NCI-H1105 treated with DMSO at 0.1 percent for 48 hours (cell line): Measurements from ENCODE around the gene SLC38A9.
"Not testable (repeated sequence)": the region's sequence is repeated elsewhere in the genome, so short reads cannot be mapped to it uniquely, and the experiment has no call there.

Experiments
- DNase-seq: peaks from one replicate; lab custom pipeline; 2025; lab: John Stamatoyannopoulos, UW

The SLC38A9 gene

GRCh38 chr5:55712023-55712859, at the start of gene SLC38A9:
Gene SLC38A9, minus strand, starts transcription at chr5:55712324. Its CDS starts 14,366 bp downstream, at chr5:55697958.
- peak; percentile 84 for DNase-seq

GRCh38 chr5:55761721-55762120, 49.6 kb upstream of the SLC38A9 start:
- not testable (repeated sequence) for DNase-seq

- DNase-seq = no peak
Observed at GRCh38 chr5:55758714-55759113, 46.6 kb upstream of the SLC38A9 start.

GRCh38 chr5:55758231-55758630, 46.1 kb upstream of the SLC38A9 start:
- no peak for DNase-seq

- DNase-seq = no peak
Observed at GRCh38 chr5:55750499-55750898, 38.4 kb upstream of the SLC38A9 start.

GRCh38 chr5:55750063-55750462, 37.9 kb upstream of the SLC38A9 start:
- no peak for DNase-seq

- DNase-seq = no peak
Observed at GRCh38 chr5:55749387-55749786, 37.3 kb upstream of the SLC38A9 start.

GRCh38 chr5:55747778-55748318, 35.7 kb upstream of the SLC38A9 start:
- no peak for DNase-seq

GRCh38 chr5:55742778-55743177, 30.7 kb upstream of the SLC38A9 start:
- DNase-seq = no peak

- no peak for DNase-seq
Observed at GRCh38 chr5:55737793-55738192, 25.7 kb upstream of the SLC38A9 start, which contains the start of gene DDX4. Gene DDX4, plus strand, starts transcription at chr5:55738061. Its CDS starts 903 bp downstream, at chr5:55738964.

- no peak for DNase-seq
Observed at GRCh38 chr5:55734658-55735057, 22.5 kb upstream of the SLC38A9 start.

GRCh38 chr5:55732585-55732984, 20.5 kb upstream of the SLC38A9 start:
- DNase-seq = no peak

GRCh38 chr5:55731848-55732247, 19.7 kb upstream of the SLC38A9 start:
- DNase-seq = no peak

GRCh38 chr5:55724281-55724680, 12.2 kb upstream of the SLC38A9 start:
- DNase-seq = no peak

GRCh38 chr5:55720188-55720703, 8.1 kb upstream of the SLC38A9 start:
- DNase-seq = no peak

GRCh38 chr5:55719026-55719425, 6.9 kb upstream of the SLC38A9 start:
- not testable (repeated sequence) for DNase-seq

GRCh38 chr5:55715519-55716078, 3.5 kb upstream of the SLC38A9 start:
- DNase-seq = no peak

GRCh38 chr5:55714749-55715148, 2.6 kb upstream of the SLC38A9 start:
- no peak for DNase-seq

GRCh38 chr5:55714339-55714738, 2.2 kb upstream of the SLC38A9 start:
- no peak for DNase-seq

- DNase-seq = no peak
Observed at GRCh38 chr5:55713871-55714270, 1.7 kb upstream of the SLC38A9 start.

- DNase-seq = no peak
Observed at GRCh38 chr5:55711507-55712022, 559 bp downstream of the SLC38A9 start.

- DNase-seq = no peak
Observed at GRCh38 chr5:55708732-55709131, 3.4 kb downstream of the SLC38A9 start.

GRCh38 chr5:55706230-55706629, 5.9 kb downstream of the SLC38A9 start:
- no peak for DNase-seq
